Uterus (tissue), 4 donors: ENCODE results near the gene GALNT18. TPM values are rescaled to one million over a fixed set of nuclear protein-coding genes. Genes with fewer than 3 reads are reported as not detected.

Experiments
- DNase-seq, 2 donors: peaks; one replicate each; pipeline ENCODE4 v3.0.0-alpha.2; 2019 to 2020
- H3K27ac ChIP-seq, 2 donors: fragments of 200-600 bp; sonication (generic); 1 replicate in 1 of 2; 2 replicates in 1 of 2; pipeline ENCODE4 v1.5.1; 2016 to 2018
- H3K27me3 ChIP-seq, 2 donors: fragments of 200-600 bp; sonication (generic); one replicate each; pipeline ENCODE4 v1.5.1; 2018 to 2019; ENCODE audit warnings: control low read depth in 1 of 2
- H3K36me3 ChIP-seq, 2 donors: fragments of 200-600 bp; sonication (generic); one replicate each; pipeline ENCODE4 v1.5.1; 2019; ENCODE audit warnings: control low read depth in 1 of 2
- H3K4me1 ChIP-seq, 2 donors: fragments of 200-600 bp; sonication (generic); one replicate each; pipeline ENCODE4 v1.5.1; 2018 to 2019; ENCODE audit warnings: control low read depth in 1 of 2
- H3K4me3 ChIP-seq, 2 donors: fragments of 200-600 bp; sonication (generic); 1 replicate in 1 of 2; 2 replicates in 1 of 2; pipeline ENCODE4 v1.5.1; 2018 to 2019; ENCODE audit warnings: mild to moderate bottlenecking in 1 of 2
- H3K9me3 ChIP-seq, 2 donors: fragments of 200-600 bp; sonication (generic); one replicate each; pipeline ENCODE4 v1.5.1; 2019; ENCODE audit warnings: control low read depth in 1 of 2
- POLR2A ChIP-seq, 2 donors: fragments of 450-650 bp; IDR thresholded peaks; one replicate each; pipeline ENCODE4 v1.6.1; 2016; ENCODE audit warnings: antibody characterized with exemption in 2 of 2, mild to moderate bottlenecking in 1 of 2, moderate library complexity in 1 of 2
- intact Hi-C: fragments of 100-400 bp; cut with DNase I; formaldehyde crosslinking; loops from one replicate; pipeline ENCODE4 v1.15.1; 2023; ENCODE audit warnings: low total_unique reads
- total RNA-seq, 4 donors: library from RNA; depleted of rRNA in 3 of 4; stranded (reverse); fragments of >200 nt in 3 of 4; gene quantifications; one replicate each; pipeline versions ENCODE4 v1.1.0 to v1.2.4, GENCODE V29; 2014 to 2023
- TF ChIP-seq, protein P1 (sequence below), 4 experiments: fragments of 200-600 bp in 2 of 4; fragments of 450-650 bp in 2 of 4; sonication (generic) in 2 of 4; IDR thresholded peaks; one replicate each; pipeline ENCODE4 v1.5.1; 2016 to 2019; ENCODE audit warnings: antibody characterized with exemption in 4 of 4, mild to moderate bottlenecking in 2 of 4, moderate library complexity in 1 of 4
- donor health status: DM: yes; HTN: yes; CAD: no.

GALNT18 gene
- total RNA-seq, 4 donors from 2014 or later, result 21.4 to 35.1 (median 27.3) TPM

DNA sequence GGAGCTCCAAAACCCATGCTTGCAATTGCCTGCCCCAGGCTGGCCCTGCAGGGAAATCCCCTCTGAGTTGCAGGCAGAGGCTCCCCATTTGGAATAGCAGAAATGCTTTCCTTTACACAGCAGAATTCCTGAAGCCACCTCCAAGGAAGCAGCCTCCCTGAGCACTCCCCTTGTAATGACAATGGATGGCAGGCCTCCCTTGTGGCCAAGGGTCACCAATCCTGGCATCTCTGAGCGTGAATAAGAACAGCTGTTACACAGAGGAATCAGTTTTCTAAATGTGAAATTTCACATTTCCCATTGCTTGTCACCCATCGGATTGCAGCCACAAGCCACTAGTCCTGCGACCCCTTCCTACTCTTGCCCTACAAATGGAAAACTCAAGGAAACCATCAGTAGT lies 107.6 kb downstream of the GALNT18 start:
- intact Hi-C loops, result no loop called here
- H3K36me3 ChIP-seq, result no peaks in the 10 kb centered on the region
- no peaks in the 10 kb centered on the region for H3K9me3 ChIP-seq
- no peak overlapping the region for H3K4me3 ChIP-seq
- H3K27me3 ChIP-seq, result no peaks in the 10 kb centered on the region
- no peaks in the 10 kb centered on the region for H3K4me1 ChIP-seq
- no peak for DNase-seq
- H3K27ac ChIP-seq, result no peak overlapping the region
- TF ChIP-seq, protein P1, sequence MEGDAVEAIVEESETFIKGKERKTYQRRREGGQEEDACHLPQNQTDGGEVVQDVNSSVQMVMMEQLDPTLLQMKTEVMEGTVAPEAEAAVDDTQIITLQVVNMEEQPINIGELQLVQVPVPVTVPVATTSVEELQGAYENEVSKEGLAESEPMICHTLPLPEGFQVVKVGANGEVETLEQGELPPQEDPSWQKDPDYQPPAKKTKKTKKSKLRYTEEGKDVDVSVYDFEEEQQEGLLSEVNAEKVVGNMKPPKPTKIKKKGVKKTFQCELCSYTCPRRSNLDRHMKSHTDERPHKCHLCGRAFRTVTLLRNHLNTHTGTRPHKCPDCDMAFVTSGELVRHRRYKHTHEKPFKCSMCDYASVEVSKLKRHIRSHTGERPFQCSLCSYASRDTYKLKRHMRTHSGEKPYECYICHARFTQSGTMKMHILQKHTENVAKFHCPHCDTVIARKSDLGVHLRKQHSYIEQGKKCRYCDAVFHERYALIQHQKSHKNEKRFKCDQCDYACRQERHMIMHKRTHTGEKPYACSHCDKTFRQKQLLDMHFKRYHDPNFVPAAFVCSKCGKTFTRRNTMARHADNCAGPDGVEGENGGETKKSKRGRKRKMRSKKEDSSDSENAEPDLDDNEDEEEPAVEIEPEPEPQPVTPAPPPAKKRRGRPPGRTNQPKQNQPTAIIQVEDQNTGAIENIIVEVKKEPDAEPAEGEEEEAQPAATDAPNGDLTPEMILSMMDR (IDR thresholded peaks at IDR 0.05), result no peak
- TF ChIP-seq POLR2A (IDR thresholded peaks at IDR 0.05), result no peak

DNA sequence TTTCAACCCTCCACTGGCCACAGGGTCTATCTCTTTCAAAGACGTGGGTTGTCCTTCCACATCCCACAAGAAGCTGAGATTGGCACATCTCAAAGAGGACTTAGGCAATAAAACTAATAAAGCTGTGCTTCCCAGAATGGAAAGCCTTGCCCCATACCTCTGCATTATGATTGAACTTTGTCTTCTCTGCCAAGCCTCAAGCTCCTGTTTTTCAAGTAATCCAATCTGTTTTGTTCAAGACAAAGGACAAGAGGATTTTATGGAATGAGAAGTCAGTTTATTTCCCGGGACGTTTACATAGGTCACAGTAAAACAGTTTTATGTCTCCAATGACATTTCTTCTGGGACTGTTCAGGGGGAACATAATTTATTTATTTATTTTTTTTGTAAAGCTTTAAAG lies 108.4 kb downstream of the GALNT18 start:
- H3K27ac ChIP-seq, result no peak overlapping the region
- H3K9me3 ChIP-seq, result no peaks in the 10 kb centered on the region
- no peak overlapping the region for H3K4me3 ChIP-seq
- no peaks in the 10 kb centered on the region for H3K36me3 ChIP-seq
- no peak for DNase-seq
- no peaks in the 10 kb centered on the region for H3K4me1 ChIP-seq
- TF ChIP-seq, protein P1 (IDR thresholded peaks at IDR 0.05), result no peak
- no peak for TF ChIP-seq POLR2A (IDR thresholded peaks at IDR 0.05)
- intact Hi-C loops, result no loop called here
- H3K27me3 ChIP-seq, result no peaks in the 10 kb centered on the region

DNA sequence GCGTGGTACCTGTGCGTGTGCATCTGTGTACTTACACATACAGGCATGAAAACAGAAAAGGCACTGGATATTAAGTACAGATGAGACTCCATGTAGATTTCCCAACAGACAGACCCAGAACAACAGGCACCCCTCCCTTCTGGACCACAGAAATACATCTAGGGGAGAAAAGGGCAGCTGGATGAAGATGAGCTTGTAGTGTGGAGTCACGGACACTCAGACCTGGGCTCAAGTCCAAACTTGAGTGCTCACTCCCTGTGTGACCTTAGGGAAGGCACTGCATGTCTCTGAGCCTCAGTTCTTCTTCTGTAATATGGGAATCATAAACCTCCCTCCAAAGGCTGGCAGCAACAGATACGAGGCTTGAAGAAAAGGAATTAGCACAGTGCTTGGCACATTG lies 108.9 kb downstream of the GALNT18 start:
- Histone ChIP-seq H3K4me3 (no peak overlapping the region), H3K36me3 (no peaks in the 10 kb centered on the region), H3K9me3 (no peaks in the 10 kb centered on the region), H3K4me1 (no peaks in the 10 kb centered on the region), H3K27ac (no peak overlapping the region), H3K27me3 (no peaks in the 10 kb centered on the region)
- DNase-seq, result no peak
- intact Hi-C loops, result no loop called here
- no peak for TF ChIP-seq POLR2A (IDR thresholded peaks at IDR 0.05)
- TF ChIP-seq, protein P1 (IDR thresholded peaks at IDR 0.05), result no peak

DNA sequence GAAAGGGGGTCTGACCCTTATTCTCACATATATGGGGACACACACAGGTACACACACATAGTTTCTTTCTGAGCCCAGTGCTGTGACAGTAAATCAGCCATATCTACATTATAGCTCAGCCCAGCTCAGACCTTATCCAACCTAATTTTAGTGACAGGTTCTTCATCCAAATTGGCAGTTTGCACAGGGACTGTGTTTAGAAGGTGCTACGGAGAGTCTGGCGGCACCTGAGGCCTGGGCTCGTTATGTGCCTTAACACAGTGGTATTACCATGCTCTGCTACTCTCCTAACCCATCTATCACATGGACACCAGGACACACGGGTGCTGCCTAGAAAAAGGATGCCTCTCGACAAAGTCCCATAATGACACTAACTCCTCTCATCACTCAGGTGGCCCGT lies 109.3 kb downstream of the GALNT18 start:
- intact Hi-C loops, result no loop called here
- Histone ChIP-seq H3K27ac (no peak overlapping the region), H3K9me3 (no peaks in the 10 kb centered on the region), H3K36me3 (no peaks in the 10 kb centered on the region), H3K4me3 (no peak overlapping the region), H3K4me1 (no peaks in the 10 kb centered on the region), H3K27me3 (no peaks in the 10 kb centered on the region)
- no peak for DNase-seq
- no peak for TF ChIP-seq POLR2A (IDR thresholded peaks at IDR 0.05)
- TF ChIP-seq, protein P1 (IDR thresholded peaks at IDR 0.05), result no peak

DNA sequence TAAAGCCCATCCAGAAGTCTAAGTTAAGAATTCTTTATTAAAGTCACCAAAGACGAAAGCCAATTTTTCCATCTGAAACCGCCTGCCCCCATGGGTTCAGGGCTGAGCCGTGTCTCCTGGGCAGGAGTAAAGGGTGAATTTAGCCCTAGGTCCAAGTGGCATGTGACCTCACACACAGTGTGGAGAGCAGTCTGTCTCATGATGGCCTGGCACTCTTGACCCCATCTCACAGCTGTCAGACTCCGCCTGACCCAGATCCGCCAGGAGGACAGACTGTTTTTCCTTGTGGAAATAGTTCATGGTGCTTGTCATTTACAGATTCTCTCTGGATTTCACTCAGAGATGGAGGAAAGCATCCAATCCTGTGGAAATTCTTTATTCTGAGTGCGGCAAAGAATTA lies 109.7 kb downstream of the GALNT18 start:
- intact Hi-C loops, result no loop called here
- no peaks in the 10 kb centered on the region for H3K4me1 ChIP-seq
- TF ChIP-seq POLR2A (IDR thresholded peaks at IDR 0.05), result no peak
- TF ChIP-seq, protein P1 (IDR thresholded peaks at IDR 0.05), result no peak
- no peak for DNase-seq
- no peaks in the 10 kb centered on the region for H3K9me3 ChIP-seq
- H3K36me3 ChIP-seq, result no peaks in the 10 kb centered on the region
- H3K27me3 ChIP-seq, result no peaks in the 10 kb centered on the region
- no peak overlapping the region for H3K27ac ChIP-seq
- H3K4me3 ChIP-seq, result no peak overlapping the region
